SK-N-MC (cell line): ENCODE measurements around the gene DAPK1.

Experiments
- DNase-seq: peaks from one replicate; pipeline ENCODE4 v3.0.0-alpha.2; 2011; ENCODE audit warnings: low read depth, low spot score
- H3K27ac ChIP-seq: fragments of 200-600 bp; sonication (generic); 2 replicates; pipeline ENCODE4 v1.5.1; 2016; ENCODE audit warnings: mixed run types
- H3K36me3 ChIP-seq: fragments of 200-600 bp; sonication (generic); 2 replicates; pipeline ENCODE4 v1.6.1; 2017; ENCODE audit warnings: antibody characterized with exemption, low read length, mixed read lengths; ENCODE audit not compliant: insufficient read depth
- H3K4me3 ChIP-seq: fragments of 200-600 bp; sonication (generic); 2 replicates; pipeline ENCODE4 v1.5.1; 2016
- H3K9ac ChIP-seq: fragments of 200-600 bp; sonication (generic); 2 replicates; pipeline ENCODE4 v1.8.0; 2017; ENCODE audit warnings: mixed run types, mixed read lengths; ENCODE audit not compliant: insufficient read length
- H3K9me3 ChIP-seq: fragments of 200-600 bp; sonication (generic); 2 replicates; pipeline ENCODE4 v1.6.1; 2017; ENCODE audit warnings: low read depth, mild to moderate bottlenecking, antibody characterized with exemption, low read length, moderate library complexity, mixed read lengths
- EZH2 ChIP-seq: fragments of 200-600 bp; sonication (generic); IDR thresholded peaks from one replicate; pipeline ENCODE4 v1.6.1; 2017; ENCODE audit warnings: antibody characterized with exemption
- FOXP2 ChIP-seq: optimal IDR thresholded peaks from 2 replicates; pipeline ENCODE3; 2011; ENCODE audit warnings: mild to moderate bottlenecking, moderate library complexity; ENCODE audit not compliant: insufficient read depth; ENCODE audit errors: extremely low read length, control extremely low read depth
- POLR2AphosphoS5 ChIP-seq: IDR thresholded peaks from 2 replicates; pipeline ENCODE4 v1.6.1; 2012; ENCODE audit warnings: mild to moderate bottlenecking, low read depth, low read length, borderline replicate concordance

Gene DAPK1

DNA sequence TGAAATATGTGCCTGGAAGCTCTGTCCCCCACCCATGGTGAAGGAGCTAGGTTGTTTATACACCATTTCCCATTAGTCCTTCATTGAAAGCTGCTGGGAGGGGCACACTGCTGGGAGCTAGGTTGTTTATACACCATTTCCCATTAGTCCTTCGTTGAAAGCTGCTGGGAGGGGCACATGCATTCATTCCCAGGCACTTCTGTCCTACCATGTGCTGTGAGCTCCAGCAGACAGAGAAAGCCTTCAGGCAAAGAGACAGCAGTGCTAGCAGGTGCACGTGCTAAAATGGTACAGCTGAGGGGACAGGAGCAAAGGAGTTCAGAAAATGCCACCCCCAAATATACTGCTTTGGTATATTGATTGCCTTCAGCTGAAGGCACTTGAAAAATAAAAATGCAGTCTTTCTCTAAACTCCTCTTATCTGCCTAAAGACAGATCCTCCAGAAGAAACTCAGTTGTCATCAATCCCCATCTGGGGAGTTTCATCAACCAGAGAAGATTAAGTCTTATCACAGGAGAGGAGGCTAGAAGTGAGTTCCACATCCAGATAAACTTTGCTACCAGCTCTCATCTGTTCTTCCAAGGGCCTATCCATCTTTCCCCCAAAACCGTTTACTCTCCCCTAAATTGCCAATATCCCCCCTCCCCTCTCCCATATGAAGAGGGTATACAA, 27.7 kb upstream of the DAPK1 start:
- no peak for DNase-seq
- H3K27ac ChIP-seq: no peak overlapping the region
- no peak overlapping the region for H3K4me3 ChIP-seq
- H3K9me3 ChIP-seq: no peaks in the 10 kb centered on the region
- H3K36me3 ChIP-seq: no peaks in the 10 kb centered on the region
- no peak overlapping the region for H3K9ac ChIP-seq
- no peak for TF ChIP-seq FOXP2
- no peak for TF ChIP-seq EZH2
- TF ChIP-seq POLR2AphosphoS5: no peak

DNA sequence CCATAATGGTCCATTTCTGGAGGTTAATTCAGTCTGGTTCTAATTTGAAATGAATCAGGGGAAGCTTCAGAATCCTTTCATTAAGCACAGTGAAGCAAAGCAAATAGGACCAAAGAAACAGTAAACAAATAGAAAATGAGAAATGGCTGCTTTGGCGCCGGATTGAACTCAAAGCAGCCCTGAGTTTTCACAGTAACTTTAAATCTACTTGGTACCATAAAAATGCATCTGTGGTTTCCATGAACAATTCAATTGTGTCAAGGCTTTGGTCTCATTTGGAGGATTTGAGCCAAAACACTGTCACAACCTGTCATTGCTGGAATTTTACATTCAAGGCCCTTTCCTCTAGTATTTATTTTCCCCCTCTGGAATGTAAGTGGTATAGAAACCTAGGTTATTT, 25.9 kb upstream of the DAPK1 start:
- Histone ChIP-seq H3K27ac (no peak overlapping the region), H3K9me3 (no peaks in the 10 kb centered on the region), H3K9ac (peak overlapping the region; percentile 9), H3K4me3 (no peak overlapping the region), H3K36me3 (no peaks in the 10 kb centered on the region)
- no peak for DNase-seq
- no peak for TF ChIP-seq POLR2AphosphoS5
- TF ChIP-seq FOXP2: no peak
- no peak for TF ChIP-seq EZH2

DNA sequence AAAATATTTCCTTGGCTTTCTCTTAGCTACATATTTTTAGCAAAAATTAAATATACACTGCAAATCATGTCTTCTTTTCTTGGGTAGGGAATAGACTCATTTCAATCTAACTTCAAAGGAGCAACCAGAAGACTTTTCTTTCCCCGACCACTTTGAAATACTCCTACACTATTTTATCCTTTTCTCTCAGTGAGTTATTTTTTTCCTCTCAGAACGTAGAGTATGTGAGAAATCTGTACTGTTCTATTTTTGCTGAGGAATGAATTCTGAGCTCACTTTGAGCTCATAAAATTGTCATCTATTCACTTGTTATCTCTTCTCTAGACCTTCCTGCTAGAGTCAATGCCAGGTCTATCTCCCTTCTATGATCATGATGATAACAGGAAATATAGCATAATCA, 22.2 kb upstream of the DAPK1 start:
- Histone ChIP-seq H3K27ac (peak overlapping the region; percentile 95), H3K4me3 (peak overlapping the region; percentile 53), H3K36me3 (no peaks in the 10 kb centered on the region; the same call in 1 of the 2 replicates), H3K9ac (peak overlapping the region; percentile 58), H3K9me3 (no peaks in the 10 kb centered on the region)
- DNase-seq: no peak
- TF ChIP-seq FOXP2 (no peak), POLR2AphosphoS5 (peak; percentile 58; the same call in 1 of the 2 replicates)

DNA sequence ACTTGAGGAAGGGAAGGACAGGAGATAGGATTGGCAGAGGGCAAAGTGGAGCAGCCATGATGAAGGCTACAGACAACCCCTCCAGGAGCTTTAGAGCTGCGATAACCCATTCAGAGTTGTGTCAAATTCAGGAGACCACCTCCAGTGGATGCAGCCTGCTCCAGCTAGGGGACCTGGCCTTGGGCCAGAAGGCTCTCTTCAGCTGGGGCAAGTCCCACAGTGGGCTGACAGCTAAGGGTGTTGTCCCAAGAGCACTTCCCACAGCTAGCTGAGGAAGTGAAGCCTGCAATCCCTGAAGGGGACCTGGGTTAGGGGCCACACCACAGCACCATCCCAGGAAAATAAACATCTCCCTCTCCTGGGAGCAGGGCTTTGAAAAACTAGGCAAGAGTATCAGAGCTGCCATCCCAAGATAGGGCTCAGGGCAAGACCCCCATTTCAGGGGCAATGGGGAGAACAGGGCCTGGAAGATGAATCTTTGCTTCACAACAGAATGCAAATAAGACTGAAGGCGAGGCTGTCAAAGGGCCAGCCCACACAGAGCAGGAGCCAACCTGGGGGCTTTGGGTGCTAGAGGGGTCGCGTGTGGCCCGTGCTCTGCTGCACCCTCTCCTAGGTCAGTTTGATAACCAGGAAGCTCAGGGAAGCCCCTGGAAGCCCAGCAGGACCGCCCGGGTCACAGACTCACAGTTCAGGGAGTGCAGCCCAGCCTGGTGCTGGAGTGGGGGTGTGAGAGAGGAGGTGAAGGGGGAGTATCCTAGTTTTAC, 19.3 kb upstream of the DAPK1 start:
- TF ChIP-seq FOXP2: no peak
- Histone ChIP-seq H3K36me3 (no peaks in the 10 kb centered on the region; the same call in 1 of the 2 replicates), H3K9ac (no peak overlapping the region), H3K27ac (no peak overlapping the region), H3K9me3 (no peaks in the 10 kb centered on the region), H3K4me3 (no peak overlapping the region)
- no peak for DNase-seq

DNA sequence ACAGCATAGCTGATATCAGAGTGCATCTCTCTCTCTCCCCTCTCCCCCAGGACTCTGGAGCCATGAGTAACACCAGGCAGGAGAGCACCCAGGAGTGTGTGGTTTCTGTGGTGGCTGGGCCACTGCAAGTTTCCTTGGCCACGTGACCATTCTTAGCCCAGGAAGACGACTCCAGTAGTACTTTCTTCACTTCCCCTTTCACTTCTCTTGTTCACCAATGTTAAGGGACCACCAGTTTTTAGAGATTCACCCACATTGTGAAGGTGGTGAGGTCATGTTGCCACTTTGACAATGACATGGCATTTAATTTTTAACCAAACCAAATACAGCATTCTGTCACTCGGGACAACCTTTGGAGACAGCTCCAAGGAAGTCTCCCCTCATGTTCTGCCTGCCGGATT, 17.9 kb upstream of the DAPK1 start:
- TF ChIP-seq FOXP2: no peak
- TF ChIP-seq EZH2: no peak
- no peak for TF ChIP-seq POLR2AphosphoS5
- no peak for DNase-seq
- Histone ChIP-seq H3K36me3 (no peaks in the 10 kb centered on the region; the same call in 1 of the 2 replicates), H3K9ac (peak overlapping the region; percentile 32), H3K9me3 (no peaks in the 10 kb centered on the region), H3K27ac (peak overlapping the region; percentile 82), H3K4me3 (no peak overlapping the region)

DNA sequence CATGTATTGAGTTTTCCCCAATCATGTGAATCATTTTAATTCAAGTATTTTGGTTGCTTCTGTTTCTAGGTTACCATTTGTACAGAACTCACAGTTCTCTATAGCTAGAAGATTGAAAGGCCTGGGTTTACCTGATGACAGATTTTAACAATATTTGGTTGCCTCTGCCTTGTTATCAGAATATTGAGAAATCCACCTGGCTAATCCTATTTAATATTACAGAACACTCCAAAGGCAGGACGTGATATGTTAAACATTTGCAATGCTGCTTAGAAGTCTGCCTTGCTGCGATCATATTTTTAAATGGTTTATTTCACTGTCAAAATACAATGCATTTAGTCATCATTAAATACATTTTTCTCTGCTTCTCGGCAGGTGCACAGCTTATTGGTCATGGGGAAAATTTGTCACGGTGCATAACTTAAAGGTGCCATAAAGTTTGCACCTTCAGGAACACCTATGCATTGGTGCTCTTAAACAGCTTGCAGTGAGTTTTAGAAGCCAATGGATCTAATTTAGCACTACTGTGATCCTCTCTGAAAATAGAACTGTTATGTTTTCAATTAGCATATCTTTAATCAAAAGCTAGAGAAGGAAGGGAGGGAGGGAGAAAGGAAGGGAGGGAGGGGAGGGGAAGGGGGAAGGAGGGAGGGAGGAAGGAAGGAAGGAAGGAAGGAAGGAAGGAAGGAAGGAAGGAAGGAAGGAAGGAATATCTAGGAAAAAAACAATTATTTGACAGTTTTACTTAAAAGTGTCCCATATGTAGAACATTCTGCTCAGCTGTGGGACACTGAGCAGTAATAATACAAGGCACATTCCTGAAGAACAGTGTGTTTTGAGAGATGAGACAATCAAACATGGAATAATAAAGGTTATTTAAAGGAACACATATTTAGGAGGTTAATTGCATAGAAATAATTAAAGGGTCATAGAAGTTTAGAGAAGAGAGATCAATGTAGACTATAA, 15.5 kb upstream of the DAPK1 start:
- Histone ChIP-seq H3K9ac (peak overlapping the region; percentile 71), H3K27ac (peak overlapping the region; percentile 98), H3K4me3 (peak overlapping the region; percentile 69), H3K9me3 (no peaks in the 10 kb centered on the region), H3K36me3 (no peaks in the 10 kb centered on the region; the same call in 1 of the 2 replicates)
- peak; percentile 98 for DNase-seq
- TF ChIP-seq EZH2 (no peak), POLR2AphosphoS5 (peak; percentile 73; the same call in 1 of the 2 replicates)

DNA sequence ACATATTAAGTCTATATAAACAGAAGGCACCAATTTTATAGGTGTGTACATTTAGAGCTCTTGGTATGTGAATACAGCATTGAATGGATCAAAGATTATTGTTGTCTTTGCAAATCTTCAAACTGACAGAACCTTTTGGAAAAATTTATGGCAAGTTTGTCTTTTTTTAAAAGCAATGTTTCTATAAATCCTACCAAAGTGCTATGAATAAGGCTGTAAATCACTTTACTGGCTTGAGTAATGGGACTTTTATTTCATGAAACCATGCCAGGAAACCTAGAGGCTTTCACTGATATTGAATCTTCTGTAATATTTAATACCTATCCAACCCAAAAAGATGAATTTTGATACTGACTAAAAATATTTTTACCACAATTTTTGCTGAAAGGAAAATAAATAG, 7.4 kb upstream of the DAPK1 start:
- no peak for TF ChIP-seq POLR2AphosphoS5
- no peak for TF ChIP-seq FOXP2
- TF ChIP-seq EZH2: no peak
- no peak for DNase-seq
- Histone ChIP-seq H3K36me3 (no peaks in the 10 kb centered on the region), H3K4me3 (no peak overlapping the region), H3K9ac (no peak overlapping the region), H3K9me3 (no peaks in the 10 kb centered on the region), H3K27ac (peak overlapping the region; percentile 69)

DNA sequence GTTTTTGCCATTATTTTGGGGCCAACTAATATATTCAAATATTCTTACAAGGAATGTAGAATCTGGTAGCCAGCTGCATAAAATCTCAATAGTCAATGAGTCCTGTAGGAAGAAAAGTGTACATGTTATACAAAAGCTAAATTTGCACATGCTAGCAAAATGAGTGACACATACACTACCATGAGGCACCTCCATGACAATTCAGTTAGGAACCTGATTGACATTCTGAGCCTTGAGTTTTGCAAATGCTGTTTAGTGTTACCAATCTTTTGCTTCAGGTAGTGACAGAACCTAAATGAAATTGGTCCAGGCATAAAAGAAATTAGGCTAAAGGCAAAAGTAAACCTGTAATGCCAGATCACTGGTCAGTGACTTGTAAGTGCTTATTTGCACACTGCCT, 6.8 kb upstream of the DAPK1 start:
- DNase-seq: no peak
- Histone ChIP-seq H3K4me3 (peak overlapping the region; percentile 5; the same call in 1 of the 2 replicates), H3K36me3 (no peaks in the 10 kb centered on the region), H3K9ac (no peak overlapping the region), H3K9me3 (no peaks in the 10 kb centered on the region), H3K27ac (peak overlapping the region; percentile 69)
- TF ChIP-seq FOXP2 (no peak), POLR2AphosphoS5 (no peak), EZH2 (no peak)
